GM23338 (cell line): ENCODE results near the gene CECR2.

Experiments
- CREB1 ChIP-seq: fragments of 250-450 bp; sonication (Bioruptor Pico); IDR thresholded peaks from 2 replicates; pipeline ENCODE4 v1.5.0; 2020; ENCODE audit warnings: low read depth, mild to moderate bottlenecking, moderate library complexity
- CTCF ChIP-seq, 2 experiments: fragments of 200-600 bp in 1 of 2; sonication (generic) in 1 of 2; conservative IDR thresholded peaks; 2 replicates each; pipeline versions ENCODE4 v1.5.1 to v1.6.1; 2016 to 2017; ENCODE audit warnings: antibody characterized with exemption in 2 of 2, low read depth in 2 of 2, mild to moderate bottlenecking in 2 of 2, moderate library complexity in 1 of 2
- ETS1 ChIP-seq: IDR thresholded peaks from 2 replicates; pipeline ENCODE4 v1.6.1; 2016; ENCODE audit warnings: antibody characterized with exemption
- EZH2 ChIP-seq: fragments of 200-600 bp; sonication (generic); IDR thresholded peaks from one replicate; pipeline ENCODE4 v1.8.0; 2017; ENCODE audit warnings: antibody characterized with exemption, mild to moderate bottlenecking, low read depth; ENCODE audit not compliant: unreplicated experiment
- EZH2phosphoT487 ChIP-seq: fragments of 200-600 bp; sonication (generic); IDR thresholded peaks from one replicate; pipeline ENCODE4 v1.8.1; 2018; ENCODE audit warnings: antibody characterized with exemption; ENCODE audit not compliant: unreplicated experiment
- JUNB ChIP-seq: IDR thresholded peaks from one replicate; pipeline ENCODE4 v1.6.1; 2016; ENCODE audit warnings: antibody characterized with exemption; ENCODE audit not compliant: unreplicated experiment
- NANOG ChIP-seq: IDR thresholded peaks from 2 replicates; pipeline ENCODE4 v1.6.1; 2016; ENCODE audit warnings: antibody characterized with exemption, borderline replicate concordance
- POLR2AphosphoS5 ChIP-seq: IDR thresholded peaks from 2 replicates; pipeline ENCODE4 v1.6.1; 2016; ENCODE audit warnings: antibody characterized with exemption, low read depth
- REST ChIP-seq: IDR thresholded peaks from one replicate; pipeline ENCODE4 v1.6.1; 2018; ENCODE audit warnings: antibody characterized with exemption; ENCODE audit not compliant: unreplicated experiment
- ZNF114 ChIP-seq: fragments of 250-450 bp; sonication (Bioruptor Pico); IDR thresholded peaks from 2 replicates; pipeline ENCODE4 v1.5.0; 2020; ENCODE audit warnings: mild to moderate bottlenecking, moderate library complexity
- ZNF331 ChIP-seq: fragments of 250-450 bp; sonication (Bioruptor Pico); IDR thresholded peaks from 2 replicates; pipeline ENCODE4 v1.5.0; 2020; ENCODE audit warnings: low read depth, mild to moderate bottlenecking, moderate library complexity
- ZNF462 ChIP-seq: fragments of 250-450 bp; sonication (Bioruptor Pico); IDR thresholded peaks from 2 replicates; pipeline ENCODE4 v1.5.0; 2020; ENCODE audit warnings: mild to moderate bottlenecking, moderate library complexity

GRCh38 chr22:17512960-17513359 lies 143.7 kb downstream of the CECR2 start:
- no peak for TF ChIP-seq REST
- TF ChIP-seq POLR2AphosphoS5: no peak
- TF ChIP-seq CTCF (conservative IDR thresholded peaks at IDR 0.05; ENCODE audit: low read depth in 2 of 2): no peak
- TF ChIP-seq ZNF462 (CRISPR knock-in tag): no peak
- TF ChIP-seq EZH2: no peak
- TF ChIP-seq JUNB: no peak
- no peak for TF ChIP-seq EZH2phosphoT487
- TF ChIP-seq CREB1 (CRISPR knock-in tag): no peak
- TF ChIP-seq NANOG: no peak
- TF ChIP-seq ETS1: no peak
- TF ChIP-seq ZNF331: no peak
- TF ChIP-seq ZNF114: no peak
